ENCODE results near the gene C12orf75.

Gene C12orf75

DNA sequence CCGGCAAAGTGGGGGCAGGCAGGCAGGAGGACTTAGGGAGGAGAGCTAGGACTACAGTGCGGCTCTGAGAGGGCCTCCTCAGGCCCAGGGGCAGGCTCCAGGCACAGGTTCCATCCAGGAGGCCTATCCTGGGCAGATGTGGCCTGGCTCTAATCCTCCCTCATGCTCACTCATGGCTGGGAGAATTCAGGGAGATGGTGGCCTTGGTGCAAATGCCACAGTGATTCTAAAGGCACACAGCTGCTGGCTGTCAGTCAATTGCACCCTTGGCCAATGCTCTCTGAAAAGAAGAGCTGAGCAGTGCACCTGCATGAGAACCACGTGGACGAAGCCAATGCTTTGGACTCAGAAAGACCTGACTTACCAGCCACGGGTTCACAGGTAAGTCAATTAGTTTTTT lies 89.6 kb downstream of the C12orf75 start:
- no peak for DNase-seq

DNA sequence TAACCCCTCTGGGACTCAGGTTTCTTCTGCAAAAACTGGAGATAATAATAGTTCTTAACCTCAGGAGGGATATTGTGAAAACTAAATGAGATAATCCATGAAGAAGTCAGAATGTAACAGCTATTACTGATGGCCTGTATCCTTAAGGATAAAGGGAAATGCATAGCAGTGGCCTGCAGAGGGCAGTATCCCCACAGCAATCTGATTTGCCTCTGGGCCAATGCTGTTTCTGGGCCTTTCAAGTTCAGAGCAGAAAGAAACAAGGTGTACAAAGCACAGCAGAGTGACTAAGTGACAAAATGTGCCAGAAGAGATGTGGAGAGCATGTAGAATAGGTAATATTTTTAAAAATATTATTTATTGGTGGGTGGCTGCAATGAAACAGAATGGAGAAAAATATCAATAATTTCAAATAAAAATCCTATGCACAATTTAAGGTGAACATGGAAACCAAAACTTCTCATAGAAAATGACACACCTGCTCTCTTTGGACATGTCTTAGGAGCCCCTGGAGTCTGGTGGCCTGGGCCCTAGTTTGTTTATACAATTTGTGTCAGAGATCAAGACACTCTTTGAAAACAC lies 90.3 kb downstream of the C12orf75 start:
- DNase-seq, result peak; percentile 37

All from CD4-positive, alpha-beta T cell treated with Interferon gamma for 1 hour (primary cell).